ENCODE data around the gene GPRIN2. TPM values are rescaled to one million over a fixed set of nuclear protein-coding genes. Genes with fewer than 3 reads are reported as not detected.
A peak's percentile ranks its signal among the peaks of the same experiment; 100 is the strongest.

The GPRIN2 gene
- total RNA-seq, 1 donor from 2014 or later = 0.53 TPM

- DNase-seq (ENCODE audit: low read depth) = no peak
Observed at GRCh38 chr10:46552526-46553237, 3.8 kb downstream of the GPRIN2 start.

DNA sequence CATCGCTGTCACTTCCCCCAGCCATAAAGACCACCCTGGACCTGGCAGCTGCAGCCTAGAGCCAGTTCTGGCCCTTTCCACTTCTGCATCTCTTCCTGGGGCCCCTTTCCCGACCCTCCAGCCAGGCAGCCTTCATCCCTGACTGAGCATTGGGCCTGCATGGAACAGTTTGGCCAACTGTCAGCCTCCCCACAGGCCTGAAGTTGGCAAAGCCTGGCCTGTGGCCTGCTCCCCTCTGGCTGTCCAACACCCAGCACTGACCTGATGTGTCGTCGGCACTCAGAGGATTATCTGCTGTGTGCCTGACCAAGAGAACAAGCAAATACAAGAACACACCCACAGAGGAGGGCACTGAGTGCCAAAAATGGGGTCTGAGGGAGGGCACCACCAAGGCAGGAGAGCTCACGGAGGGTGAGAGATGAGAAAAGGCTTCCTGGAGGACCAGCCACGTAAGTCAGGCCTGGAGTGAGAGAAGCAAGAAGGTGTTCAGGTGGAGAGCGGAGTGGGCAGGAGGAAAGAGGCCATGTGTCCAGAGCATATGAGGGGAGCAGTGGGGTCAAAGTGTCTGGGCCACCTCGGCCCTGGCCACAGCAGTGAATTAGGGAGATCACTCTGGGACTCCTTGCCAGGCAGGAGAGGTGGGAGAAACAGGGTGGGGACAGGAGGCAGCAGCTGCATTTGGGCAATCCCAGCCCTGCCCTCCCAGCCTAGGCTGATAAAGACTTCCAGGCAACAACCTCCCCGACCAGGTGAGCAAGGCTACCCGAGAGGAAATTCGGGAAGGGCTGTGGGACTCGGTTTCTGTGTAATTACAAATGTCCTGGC, 4.5 kb downstream of the GPRIN2 start:
- DNase-seq (ENCODE audit: low read depth) = no peak
- FAIRE-seq = peak; percentile 64
- H3K36me3 ChIP-seq (ENCODE audit: control insufficient read depth, insufficient read depth, low read length) = no peaks in the 10 kb centered on the region
- TF ChIP-seq, protein P1, sequence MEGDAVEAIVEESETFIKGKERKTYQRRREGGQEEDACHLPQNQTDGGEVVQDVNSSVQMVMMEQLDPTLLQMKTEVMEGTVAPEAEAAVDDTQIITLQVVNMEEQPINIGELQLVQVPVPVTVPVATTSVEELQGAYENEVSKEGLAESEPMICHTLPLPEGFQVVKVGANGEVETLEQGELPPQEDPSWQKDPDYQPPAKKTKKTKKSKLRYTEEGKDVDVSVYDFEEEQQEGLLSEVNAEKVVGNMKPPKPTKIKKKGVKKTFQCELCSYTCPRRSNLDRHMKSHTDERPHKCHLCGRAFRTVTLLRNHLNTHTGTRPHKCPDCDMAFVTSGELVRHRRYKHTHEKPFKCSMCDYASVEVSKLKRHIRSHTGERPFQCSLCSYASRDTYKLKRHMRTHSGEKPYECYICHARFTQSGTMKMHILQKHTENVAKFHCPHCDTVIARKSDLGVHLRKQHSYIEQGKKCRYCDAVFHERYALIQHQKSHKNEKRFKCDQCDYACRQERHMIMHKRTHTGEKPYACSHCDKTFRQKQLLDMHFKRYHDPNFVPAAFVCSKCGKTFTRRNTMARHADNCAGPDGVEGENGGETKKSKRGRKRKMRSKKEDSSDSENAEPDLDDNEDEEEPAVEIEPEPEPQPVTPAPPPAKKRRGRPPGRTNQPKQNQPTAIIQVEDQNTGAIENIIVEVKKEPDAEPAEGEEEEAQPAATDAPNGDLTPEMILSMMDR (IDR thresholded peaks at IDR 0.05; ENCODE audit: insufficient read depth, low read length, severe bottlenecking) = no peak
- H3K4me3 ChIP-seq (ENCODE audit: low read depth, low read length) = no peak overlapping the region
- peaks cover 28% of the 10 kb centered on the region for H3K27me3 ChIP-seq (ENCODE audit: control insufficient read depth, insufficient read depth, low read length)

More at GRCh38 chr10:46552526-46553237, 3.8 kb downstream of the GPRIN2 start:
- H3K4me3 ChIP-seq (ENCODE audit: low read depth, low read length) = no peak overlapping the region
- no peaks in the 10 kb centered on the region for H3K36me3 ChIP-seq (ENCODE audit: control insufficient read depth, insufficient read depth, low read length)
- peaks cover 27% of the 10 kb centered on the region for H3K27me3 ChIP-seq (ENCODE audit: control insufficient read depth, insufficient read depth, low read length)
- TF ChIP-seq, protein P1 (IDR thresholded peaks at IDR 0.05; ENCODE audit: insufficient read depth, low read length, severe bottlenecking) = no peak
- peak; percentile 7 for FAIRE-seq

- TF ChIP-seq, protein P1 (IDR thresholded peaks at IDR 0.05; ENCODE audit: insufficient read depth, low read length, severe bottlenecking) = no peak
- no peak for DNase-seq (ENCODE audit: low read depth)
- Histone ChIP-seq H3K27me3 (ENCODE audit: control insufficient read depth, insufficient read depth, low read length) (peaks cover 33% of the 10 kb centered on the region), H3K4me3 (ENCODE audit: low read depth, low read length) (no peak overlapping the region), H3K36me3 (ENCODE audit: control insufficient read depth, insufficient read depth, low read length) (no peaks in the 10 kb centered on the region)
- FAIRE-seq = no peak
Observed at GRCh38 chr10:46550795-46551700, 5.4 kb downstream of the GPRIN2 start.

DNA sequence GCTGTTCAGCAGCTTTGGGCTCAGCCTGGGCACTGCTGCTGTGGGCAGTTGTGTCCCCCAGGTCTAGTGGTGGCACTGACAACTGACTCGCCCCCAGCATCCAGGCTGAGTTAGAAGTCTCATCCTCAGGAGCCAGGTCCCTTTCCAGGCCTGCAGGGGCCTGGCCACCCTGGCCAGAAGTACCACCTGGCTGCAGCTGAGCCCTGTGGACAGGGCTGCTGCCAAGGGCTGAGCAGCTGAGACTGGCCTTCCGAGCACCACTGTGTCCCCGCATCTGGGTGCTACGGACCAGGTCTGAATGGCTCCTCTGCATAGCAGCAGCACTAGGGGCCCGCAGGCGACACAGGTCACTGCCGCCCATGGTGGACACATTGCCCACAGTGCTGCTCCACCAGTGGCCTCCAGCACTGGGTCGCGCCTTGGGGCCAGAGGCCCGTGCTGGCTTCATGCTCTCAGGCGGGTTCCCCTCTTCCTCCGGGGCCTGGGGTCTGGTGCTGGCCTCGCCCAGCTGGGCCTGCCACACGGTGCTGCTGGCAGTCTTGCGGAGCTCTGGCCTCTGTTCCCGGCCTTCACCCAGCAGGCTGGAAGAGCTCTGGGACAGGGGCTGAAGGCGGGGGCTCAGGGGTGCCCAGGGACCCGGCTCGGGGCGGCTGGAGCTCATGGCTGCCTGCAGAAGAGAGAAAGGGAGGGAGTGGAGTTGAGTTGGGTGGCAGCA, 6.2 kb downstream of the GPRIN2 start:
- peaks cover 34% of the 10 kb centered on the region for H3K27me3 ChIP-seq (ENCODE audit: control insufficient read depth, insufficient read depth, low read length)
- DNase-seq (ENCODE audit: low read depth) (no peak), FAIRE-seq (no peak)
- H3K4me3 ChIP-seq (ENCODE audit: low read depth, low read length) = no peak overlapping the region
- no peaks in the 10 kb centered on the region for H3K36me3 ChIP-seq (ENCODE audit: control insufficient read depth, insufficient read depth, low read length)
- TF ChIP-seq, protein P1 (IDR thresholded peaks at IDR 0.05; ENCODE audit: insufficient read depth, low read length, severe bottlenecking) = no peak
